NCI-H146 (cell line): Measurements from ENCODE around the gene TMUB2.
A peak's percentile ranks its signal among the peaks of the same experiment; 100 is the strongest.
"Not testable (repeated sequence)": the region's sequence is repeated elsewhere in the genome, so short reads cannot be mapped to it uniquely, and the experiment has no call there.

Experiments used
- DNase-seq: peaks from one replicate; lab custom pipeline; 2025; lab: John Stamatoyannopoulos, UW

TMUB2 gene

GRCh38 chr17:44186307-44187130 is at the start of gene TMUB2:
TSS of gene TMUB2 (plus strand) at chr17:44186972. CDS start at chr17:44187709, 737 bp downstream.
- DNase-seq = peak; percentile 100

GRCh38 chr17:44137891-44138709 is 48.7 kb upstream of the TMUB2 start:
- DNase-seq = peak; percentile 92

DNA sequence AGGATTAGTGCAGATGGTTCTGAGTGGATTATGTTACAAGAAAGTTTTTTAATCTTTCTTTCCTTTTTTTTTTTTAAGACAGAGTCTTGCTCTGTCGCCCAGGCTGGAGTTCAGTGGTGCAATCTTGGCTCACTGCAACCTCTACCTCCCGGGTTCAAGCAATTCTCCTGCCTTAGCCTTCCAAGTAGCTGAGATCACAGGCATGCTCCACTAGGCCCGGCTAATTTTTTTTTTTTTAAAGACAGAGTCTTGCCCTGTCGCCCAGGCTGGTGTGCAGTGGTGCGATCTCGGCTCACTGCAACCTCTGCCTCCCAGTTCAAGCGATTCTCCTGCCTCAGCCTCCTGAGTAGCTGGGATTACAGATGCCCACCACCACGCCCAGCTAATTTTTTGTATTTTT is 42.9 kb upstream of the TMUB2 start:
- DNase-seq = not testable (repeated sequence)

DNA sequence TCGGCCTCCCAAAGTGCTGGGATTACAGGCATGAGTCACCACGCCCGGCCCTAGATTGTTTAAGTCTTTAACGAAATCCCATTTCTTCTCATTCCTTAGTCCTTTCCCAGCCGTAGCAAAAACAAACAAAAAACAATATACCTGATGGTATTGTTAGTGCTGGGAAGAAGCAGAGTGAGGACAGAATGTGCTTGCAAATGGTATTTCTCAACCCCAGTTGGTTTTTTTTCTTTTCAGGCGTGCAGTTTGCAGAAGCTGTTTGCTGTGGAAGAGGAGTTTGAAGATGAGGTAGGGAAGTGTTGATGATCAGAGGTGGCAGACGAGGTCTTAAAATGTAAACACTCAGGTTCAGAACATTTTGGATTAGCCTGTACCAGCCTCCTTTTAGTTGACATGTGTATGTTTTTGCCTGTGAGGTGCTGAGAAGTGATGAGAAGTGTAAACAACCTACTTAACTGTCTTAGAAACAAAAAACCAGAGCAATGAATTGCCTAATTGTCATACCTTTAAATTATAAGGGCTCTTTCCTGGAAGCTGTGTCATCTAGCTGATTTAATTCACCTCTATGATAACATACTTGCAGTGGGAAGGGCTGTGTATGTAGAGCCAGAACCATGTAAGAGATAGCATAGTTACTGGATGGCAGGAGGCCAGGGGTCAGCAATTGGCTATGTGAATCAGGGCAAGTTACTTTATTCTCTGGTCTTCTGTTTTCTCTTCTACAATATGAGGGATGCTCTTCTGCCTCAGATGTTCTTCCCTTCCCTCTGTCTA is 41.6 kb upstream of the TMUB2 start:
- no peak for DNase-seq

GRCh38 chr17:44146375-44147346 is 40.1 kb upstream of the TMUB2 start:
- no peak for DNase-seq

- no peak for DNase-seq
These were observed 39.0 kb upstream of the TMUB2 start for GRCh38 chr17:44147812-44148211.

GRCh38 chr17:44149066-44149465 is 37.7 kb upstream of the TMUB2 start:
- not testable (repeated sequence) for DNase-seq

GRCh38 chr17:44149750-44150329 is 36.9 kb upstream of the TMUB2 start:
- no peak for DNase-seq

GRCh38 chr17:44152875-44153274 is 33.9 kb upstream of the TMUB2 start:
- no peak for DNase-seq

GRCh38 chr17:44155488-44155887 is 31.3 kb upstream of the TMUB2 start:
- DNase-seq = peak; percentile 87

GRCh38 chr17:44159519-44160210 is 27.1 kb upstream of the TMUB2 start:
- DNase-seq = no peak

DNA sequence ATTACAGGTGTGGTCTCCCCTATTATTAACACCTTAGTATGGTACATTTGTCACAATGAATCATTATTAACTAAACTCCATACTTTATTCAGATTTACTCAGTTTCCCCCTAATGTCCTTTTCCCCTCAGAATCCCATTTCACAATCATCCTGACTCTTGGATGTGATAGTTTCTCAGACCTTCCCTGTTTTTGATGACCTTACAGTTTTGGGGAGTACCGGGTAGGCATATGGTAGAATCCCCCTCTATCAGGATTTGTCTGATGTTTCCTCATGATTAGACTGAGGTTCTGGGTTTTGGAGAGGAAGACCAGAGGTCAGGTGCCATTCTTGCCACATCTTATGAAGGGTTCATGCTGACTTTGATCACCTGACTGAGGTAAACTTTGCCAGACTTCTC is 22.3 kb upstream of the TMUB2 start:
- no peak for DNase-seq

GRCh38 chr17:44167181-44167861 is 19.5 kb upstream of the TMUB2 start:
- no peak for DNase-seq

DNA sequence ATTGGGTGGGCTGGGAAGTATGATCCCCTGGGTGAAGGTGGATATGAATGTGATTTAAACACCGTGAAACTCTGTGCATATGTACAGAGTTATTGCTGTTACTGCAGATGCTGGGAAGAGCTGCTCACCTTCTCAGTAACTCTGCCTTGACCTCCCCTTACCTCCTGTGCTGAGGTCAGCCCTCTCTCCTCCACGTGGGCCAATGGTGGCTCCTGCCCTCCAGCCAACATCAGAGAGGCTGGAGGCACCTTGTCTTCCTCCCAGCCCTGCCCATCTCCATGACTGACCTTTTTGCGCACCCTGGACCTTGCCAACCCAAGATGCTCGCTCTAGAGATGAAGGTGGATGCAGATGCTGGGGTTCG is 16.7 kb upstream of the TMUB2 start:
- DNase-seq = no peak

DNA sequence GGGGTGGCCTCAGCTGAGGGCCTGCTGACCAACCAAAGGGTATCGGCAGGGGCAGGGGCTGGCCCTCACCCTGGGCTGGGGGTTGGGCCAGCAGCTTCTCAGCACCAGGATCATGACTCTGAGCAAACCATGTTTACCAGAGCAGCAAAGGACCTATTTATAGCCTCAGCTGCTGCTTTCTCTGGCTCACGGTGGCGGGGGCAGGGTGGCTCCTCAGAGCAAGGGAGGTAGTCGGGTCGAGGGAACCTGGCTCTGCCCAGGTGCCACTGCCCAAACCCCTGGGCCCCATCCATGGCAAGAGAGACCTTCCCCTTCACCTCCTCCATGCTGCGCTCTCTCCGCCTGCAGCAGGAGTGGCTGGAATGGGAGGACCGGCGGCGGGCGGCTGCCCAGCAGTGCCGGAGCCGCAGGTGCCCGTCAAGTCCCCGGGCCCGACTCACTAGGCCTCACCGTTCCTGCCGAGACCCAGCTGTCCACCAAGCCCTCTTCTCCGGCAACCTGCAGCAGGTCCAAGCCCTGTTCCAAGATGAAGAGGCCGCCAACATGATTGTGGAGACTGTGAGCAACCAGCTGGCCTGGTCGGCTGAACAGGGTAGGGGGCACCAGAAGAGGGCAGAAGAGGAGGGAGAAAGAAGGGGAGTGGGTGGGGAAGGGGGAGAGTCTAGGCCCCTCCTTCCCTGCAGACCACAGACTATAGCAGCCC is 16.1 kb upstream of the TMUB2 start, which contains the start of gene ASB16:
ASB16 (plus strand) TSS at position 206 of the 703 bp plus-strand sequence; CDS start at position 292, 86 bp downstream.
- peak; percentile 66 for DNase-seq

DNA sequence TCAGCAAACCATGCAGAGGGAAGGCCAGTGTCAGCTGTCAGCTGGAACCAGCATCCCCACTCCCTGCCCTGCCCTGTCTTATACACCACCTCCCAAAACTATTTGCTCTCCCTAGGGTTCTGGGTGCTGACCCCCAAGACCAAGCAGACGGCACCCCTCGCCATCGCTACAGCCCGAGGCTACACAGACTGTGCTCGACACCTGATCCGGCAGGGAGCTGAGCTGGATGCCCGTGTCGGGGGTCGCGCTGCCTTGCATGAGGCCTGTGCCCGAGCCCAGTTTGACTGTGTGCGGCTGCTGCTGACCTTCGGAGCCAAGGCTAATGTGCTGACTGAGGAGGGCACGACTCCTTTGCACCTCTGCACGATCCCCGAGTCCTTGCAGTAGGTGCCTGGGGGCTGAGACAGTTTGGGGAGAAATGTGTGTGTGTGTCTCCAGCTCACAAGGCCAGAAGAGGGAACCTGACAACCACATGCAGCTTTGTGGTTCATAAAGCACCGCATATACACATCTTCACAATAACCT is 14.8 kb upstream of the TMUB2 start:
- no peak for DNase-seq

GRCh38 chr17:44174427-44174826 is 12.3 kb upstream of the TMUB2 start:
- DNase-seq = no peak

DNA sequence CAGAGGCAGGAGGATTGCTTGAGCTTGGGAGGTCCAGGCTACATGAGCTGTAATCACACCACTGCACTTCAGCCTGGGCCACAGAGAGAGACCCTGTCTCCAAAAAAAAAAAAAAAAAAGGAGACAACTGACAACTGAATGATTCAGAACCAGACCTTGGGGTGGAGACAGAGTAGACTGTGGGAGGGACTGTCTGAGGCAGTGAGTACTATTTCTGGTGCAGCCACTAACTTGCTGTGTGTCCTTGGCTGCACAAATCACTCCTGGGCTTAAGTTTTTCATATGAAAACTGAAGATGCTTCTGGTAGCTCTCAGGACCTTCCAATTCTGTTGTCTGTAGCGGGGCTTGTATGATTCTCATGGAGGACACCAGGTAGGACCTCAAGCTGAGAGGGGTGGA is 10.5 kb upstream of the TMUB2 start:
- DNase-seq = no peak
